HuH-7 (cell line): ENCODE data around the gene KIF5A.
"Not testable (repeated sequence)": the region's sequence is repeated elsewhere in the genome, so short reads cannot be mapped to it uniquely, and the experiment has no call there.

Experiments
- DNase-seq: peaks from one replicate; pipeline ENCODE4 v3.0.0; 2011; ENCODE audit warnings: low spot score

Gene KIF5A

GRCh38 chr12:57554897-57555296 lies 5.1 kb downstream of the KIF5A start:
- DNase-seq = no peak

DNA sequence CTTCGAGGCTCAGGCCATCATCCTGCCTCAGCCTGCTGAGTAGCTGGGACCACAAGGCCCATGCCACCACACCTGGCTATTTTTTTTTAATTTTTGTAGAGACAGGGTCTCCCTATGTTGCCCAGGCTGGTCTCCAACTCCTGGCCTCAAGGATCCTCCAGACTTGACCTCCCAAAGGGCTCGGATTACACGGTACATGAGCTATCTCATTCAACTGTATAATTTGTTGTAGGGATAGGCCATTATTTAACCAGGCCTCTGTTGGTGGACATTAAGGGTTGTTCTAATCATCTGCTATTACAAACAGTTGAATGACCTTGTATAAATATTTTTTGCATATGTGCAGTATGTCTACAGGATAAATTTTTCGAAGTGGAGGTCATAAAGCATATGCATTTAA lies 9.0 kb downstream of the KIF5A start:
- no peak for DNase-seq

DNA sequence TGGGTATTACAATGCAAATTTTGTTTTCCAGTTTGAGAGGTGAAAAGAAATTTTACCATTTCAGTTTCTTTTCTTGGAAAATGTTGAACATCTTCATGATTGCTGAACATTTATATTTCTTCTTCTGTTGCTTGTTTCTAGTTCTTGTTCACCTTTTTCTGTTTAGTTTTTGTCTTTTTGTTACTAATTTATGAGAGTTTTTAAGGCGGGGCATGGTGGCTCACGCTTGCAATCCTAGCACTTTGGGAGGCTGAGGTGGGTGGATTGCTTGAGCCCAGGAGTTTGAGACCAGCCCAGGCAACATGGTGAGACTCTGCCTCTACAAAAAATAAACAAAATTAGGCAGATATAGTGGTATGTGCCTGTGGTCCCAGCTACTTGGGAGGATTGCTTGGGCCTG lies 10.7 kb downstream of the KIF5A start:
- DNase-seq = no peak

DNA sequence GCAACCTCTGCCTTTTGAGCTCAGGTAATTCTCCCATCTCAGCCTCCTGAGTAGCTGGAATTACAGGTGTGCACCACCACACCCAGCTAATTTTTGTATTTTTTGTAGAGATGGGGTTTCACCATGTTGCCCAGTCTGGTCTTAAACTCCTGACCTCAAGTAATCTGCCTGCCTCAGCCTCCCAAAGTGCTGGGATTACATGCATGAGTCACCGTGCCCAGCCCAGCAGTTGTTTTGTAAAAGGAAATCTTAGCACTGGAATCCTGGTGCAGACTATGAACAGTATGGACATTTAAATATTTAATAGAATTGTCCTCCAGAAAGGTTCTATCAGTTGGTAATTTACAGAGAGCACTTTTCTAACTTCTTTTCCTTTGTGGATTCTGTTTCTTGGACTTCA lies 11.3 kb downstream of the KIF5A start:
- DNase-seq = not testable (repeated sequence)

GRCh38 chr12:57563358-57563757 lies 13.5 kb downstream of the KIF5A start:
- no peak for DNase-seq

DNA sequence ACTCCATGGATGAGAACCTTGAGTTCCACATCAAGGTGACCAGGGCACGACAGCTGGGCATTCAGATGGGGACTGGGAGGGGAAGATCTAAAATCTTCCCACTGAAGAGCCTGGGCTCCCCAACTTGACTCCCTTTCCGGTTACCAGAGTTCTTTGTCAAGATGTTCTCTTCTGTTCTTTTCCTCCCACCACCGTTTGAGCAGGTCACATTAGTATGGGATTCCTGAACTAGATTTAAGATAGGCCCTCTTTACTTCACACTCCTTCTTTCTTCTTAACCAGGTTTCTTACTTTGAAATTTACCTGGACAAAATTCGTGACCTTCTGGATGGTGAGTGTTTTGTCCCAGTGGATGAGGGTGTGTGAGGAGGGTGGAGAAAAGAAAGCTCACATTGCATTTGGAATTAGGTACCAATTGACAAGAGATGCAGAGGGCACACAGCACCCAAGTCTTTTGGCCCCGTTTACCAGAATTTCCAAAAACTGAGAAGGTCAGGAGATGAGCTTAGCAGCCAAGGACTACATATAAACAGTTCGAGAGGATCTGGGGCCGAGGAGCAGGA lies 14.4 kb downstream of the KIF5A start:
- no peak for DNase-seq

GRCh38 chr12:57568838-57569237 lies 19.0 kb downstream of the KIF5A start:
- DNase-seq = no peak

DNA sequence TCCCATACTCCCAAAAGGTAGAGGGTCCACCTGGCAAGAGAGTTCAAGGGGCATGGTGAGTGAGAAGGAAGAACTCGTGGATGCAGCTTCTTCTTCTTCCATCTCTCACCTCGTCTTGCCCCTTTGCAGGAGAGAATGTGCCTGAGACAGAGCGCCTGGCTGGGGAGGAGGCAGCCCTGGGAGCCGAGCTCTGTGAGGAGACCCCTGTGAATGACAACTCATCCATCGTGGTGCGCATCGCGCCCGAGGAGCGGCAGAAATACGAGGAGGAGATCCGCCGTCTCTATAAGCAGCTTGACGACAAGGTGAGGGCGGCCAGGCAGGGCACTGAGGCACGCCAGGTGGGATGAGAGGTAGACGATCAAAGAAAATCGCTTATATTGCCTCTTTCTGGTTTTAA lies 20.0 kb downstream of the KIF5A start:
- no peak for DNase-seq

- DNase-seq = not testable (repeated sequence)
These were observed 20.6 kb downstream of the KIF5A start for GRCh38 chr12:57570438-57570837.

GRCh38 chr12:57571926-57572762 lies 22.3 kb downstream of the KIF5A start:
- DNase-seq = no peak

DNA sequence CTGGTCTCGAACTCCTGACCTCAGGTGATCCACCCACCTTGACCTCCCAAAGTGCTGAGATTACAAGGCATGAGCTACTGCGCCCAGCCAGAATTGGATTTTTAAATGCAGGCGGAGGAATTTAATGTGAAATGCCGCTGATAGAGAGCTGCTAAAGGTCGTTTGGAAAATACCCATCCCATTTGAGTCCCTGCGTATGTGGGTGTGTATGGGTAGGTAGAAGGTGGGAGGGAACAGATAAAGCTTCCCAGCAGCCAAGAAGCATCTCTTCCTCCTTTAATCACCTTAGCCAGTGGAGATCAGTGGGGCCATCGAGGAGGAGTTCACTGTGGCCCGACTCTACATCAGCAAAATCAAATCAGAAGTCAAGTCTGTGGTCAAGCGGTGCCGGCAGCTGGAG lies 25.0 kb downstream of the KIF5A start:
- DNase-seq = no peak

- DNase-seq = peak; percentile 40
These were observed 26.1 kb downstream of the KIF5A start for GRCh38 chr12:57575771-57576612.

DNA sequence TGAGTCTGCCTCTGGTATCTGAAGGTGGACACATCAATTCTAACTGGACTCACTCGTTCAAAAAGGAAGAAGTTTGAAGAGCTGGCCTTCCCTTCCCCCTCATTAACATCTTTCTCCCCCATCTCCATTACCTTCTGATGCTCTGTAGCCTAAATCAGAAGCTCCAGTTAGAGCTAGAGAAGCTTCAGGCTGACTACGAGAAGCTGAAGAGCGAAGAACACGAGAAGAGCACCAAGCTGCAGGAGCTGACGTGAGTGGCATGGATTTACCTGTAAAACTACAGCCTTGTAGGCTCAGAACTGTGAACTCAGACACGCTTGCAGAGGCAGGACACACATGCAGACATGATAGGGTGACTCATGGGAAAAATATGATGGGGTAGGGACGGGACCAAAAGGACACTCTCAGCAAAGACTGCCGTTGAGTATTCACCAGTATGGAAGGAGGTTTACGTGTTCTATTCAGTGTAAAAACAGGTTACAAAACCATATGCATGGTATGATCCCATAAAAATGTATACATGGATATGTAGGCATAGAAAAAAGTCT lies 26.8 kb downstream of the KIF5A start:
- DNase-seq = no peak

DNA sequence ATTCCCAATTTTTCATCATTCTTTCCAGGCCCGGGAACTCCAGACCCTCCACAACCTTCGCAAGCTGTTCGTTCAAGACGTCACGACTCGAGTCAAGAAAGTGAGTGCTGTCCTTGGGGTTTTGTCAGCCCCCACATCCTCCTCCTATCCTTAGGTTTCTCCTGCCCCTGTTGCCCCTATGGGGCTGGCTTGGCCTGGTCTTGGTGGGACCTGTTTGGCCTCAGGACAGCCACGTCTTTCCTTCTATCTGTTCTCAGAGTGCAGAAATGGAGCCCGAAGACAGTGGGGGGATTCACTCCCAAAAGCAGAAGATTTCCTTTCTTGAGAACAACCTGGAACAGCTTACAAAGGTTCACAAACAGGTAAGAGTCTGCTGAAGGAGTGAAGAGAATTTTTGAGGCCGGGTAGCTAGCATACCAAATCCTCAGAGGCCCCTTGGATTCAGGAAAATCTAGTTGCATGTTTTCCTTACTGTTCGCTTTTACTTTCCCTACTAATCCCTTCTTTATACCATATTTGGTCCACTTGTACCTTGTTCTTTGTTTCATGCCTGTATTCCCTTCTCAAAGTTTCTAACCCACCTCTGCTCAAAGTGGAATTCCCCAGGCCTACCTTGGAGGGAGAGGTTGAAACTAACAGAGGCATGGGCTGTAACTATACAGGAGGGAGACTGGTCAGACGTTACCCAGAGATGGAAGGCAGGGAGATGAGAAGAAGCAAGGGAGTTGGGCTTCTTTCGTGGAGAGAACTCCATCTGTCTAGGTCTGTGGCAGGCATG lies 28.3 kb downstream of the KIF5A start:
- DNase-seq = no peak

- DNase-seq = no peak
These were observed 29.2 kb downstream of the KIF5A start for GRCh38 chr12:57579011-57579410.

GRCh38 chr12:57579677-57580465 lies 30.0 kb downstream of the KIF5A start:
- DNase-seq = peak; percentile 30

DNA sequence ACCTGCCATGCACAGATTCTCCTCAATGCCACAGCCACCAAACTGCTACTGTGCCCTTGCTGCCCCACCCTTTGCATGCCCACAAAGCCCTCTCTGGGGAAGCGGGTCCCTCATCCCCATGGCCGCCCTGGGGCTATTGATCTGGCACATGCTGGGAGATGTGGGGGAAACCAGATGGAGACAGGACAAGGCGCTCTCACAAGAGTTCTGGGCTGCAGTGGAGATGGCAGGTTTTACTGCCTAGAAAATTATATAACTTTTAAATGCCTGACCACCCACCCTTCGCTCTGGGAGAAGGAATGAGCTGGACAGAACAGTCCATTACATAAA lies 30.6 kb downstream of the KIF5A start:
- DNase-seq = no peak

GRCh38 chr12:57581802-57582201 lies 32.0 kb downstream of the KIF5A start:
- DNase-seq = no peak

- DNase-seq = no peak
These were observed 32.6 kb downstream of the KIF5A start for GRCh38 chr12:57582440-57582839.

- peak; percentile 90 for DNase-seq
These were observed 33.4 kb downstream of the KIF5A start for GRCh38 chr12:57583008-57583831.
